ENCODE measurements around the gene CLDN19.

DNA sequence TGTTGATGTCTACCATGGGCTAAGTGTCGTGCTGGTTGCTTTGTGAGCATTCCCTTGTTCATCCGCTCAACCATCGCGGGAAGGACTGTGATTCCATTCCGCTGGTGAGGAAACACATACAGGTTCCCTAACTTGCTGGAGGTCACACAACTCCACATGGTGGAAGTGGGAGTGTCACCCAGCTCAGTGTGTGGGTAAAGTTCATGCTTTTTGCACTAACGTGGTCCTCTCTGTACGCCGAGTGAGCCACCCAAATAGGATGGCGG is 4.0 kb upstream of the CLDN19 start:
- TF ChIP-seq, protein P1, sequence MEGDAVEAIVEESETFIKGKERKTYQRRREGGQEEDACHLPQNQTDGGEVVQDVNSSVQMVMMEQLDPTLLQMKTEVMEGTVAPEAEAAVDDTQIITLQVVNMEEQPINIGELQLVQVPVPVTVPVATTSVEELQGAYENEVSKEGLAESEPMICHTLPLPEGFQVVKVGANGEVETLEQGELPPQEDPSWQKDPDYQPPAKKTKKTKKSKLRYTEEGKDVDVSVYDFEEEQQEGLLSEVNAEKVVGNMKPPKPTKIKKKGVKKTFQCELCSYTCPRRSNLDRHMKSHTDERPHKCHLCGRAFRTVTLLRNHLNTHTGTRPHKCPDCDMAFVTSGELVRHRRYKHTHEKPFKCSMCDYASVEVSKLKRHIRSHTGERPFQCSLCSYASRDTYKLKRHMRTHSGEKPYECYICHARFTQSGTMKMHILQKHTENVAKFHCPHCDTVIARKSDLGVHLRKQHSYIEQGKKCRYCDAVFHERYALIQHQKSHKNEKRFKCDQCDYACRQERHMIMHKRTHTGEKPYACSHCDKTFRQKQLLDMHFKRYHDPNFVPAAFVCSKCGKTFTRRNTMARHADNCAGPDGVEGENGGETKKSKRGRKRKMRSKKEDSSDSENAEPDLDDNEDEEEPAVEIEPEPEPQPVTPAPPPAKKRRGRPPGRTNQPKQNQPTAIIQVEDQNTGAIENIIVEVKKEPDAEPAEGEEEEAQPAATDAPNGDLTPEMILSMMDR (IDR thresholded peaks at IDR 0.05): no peak
- TF ChIP-seq POLR2AphosphoS5 (IDR thresholded peaks at IDR 0.05) (no peak), POLR2A (IDR thresholded peaks at IDR 0.05) (no peak)

Measured in stomach (tissue), 4 donors.